HEK293 (cell line): ENCODE results near the gene CBFB.
A peak's percentile ranks its signal among the peaks of the same experiment; 100 is the strongest.

Experiments
- HIC1 ChIP-seq: fragments of 450-650 bp; formaldehyde crosslinking; IDR thresholded peaks from 2 replicates; pipeline ENCODE4 v1.5.1; 2016; ENCODE audit warnings: missing biosample characterization, missing genetic modification characterization
- HOXA7 ChIP-seq: sonication (generic); formaldehyde crosslinking; IDR thresholded peaks from 2 replicates; pipeline ENCODE4 v1.8.1; 2022; ENCODE audit warnings: missing genetic modification reagents, borderline replicate concordance
- KLF10 ChIP-seq: fragments of 450-650 bp; IDR thresholded peaks from 2 replicates; pipeline ENCODE4 v1.5.1; 2018; ENCODE audit warnings: missing biosample characterization, mild to moderate bottlenecking, missing genetic modification characterization
- KLF17 ChIP-seq: fragments of 450-650 bp; formaldehyde crosslinking; IDR thresholded peaks from 2 replicates; pipeline ENCODE4 v1.5.1; 2016; ENCODE audit warnings: missing biosample characterization, missing genetic modification characterization
- MEIS1 ChIP-seq: sonication (generic); formaldehyde crosslinking; IDR thresholded peaks from 2 replicates; pipeline ENCODE4 v1.8.1; 2022; ENCODE audit warnings: missing genetic modification reagents, mild to moderate bottlenecking, borderline replicate concordance
- OSR2 ChIP-seq: fragments of 450-650 bp; formaldehyde crosslinking; IDR thresholded peaks from 2 replicates; pipeline ENCODE4 v1.5.1; 2016; ENCODE audit warnings: missing biosample characterization, missing genetic modification characterization
- SP2 ChIP-seq: fragments of 450-650 bp; formaldehyde crosslinking; IDR thresholded peaks from 2 replicates; pipeline ENCODE4 v1.5.1; 2016; ENCODE audit warnings: missing biosample characterization, missing genetic modification characterization
- SP7 ChIP-seq: fragments of 450-650 bp; formaldehyde crosslinking; IDR thresholded peaks from 2 replicates; pipeline ENCODE4 v1.5.1; 2016; ENCODE audit warnings: missing biosample characterization, missing genetic modification characterization
- YY1 ChIP-seq: fragments of 450-650 bp; formaldehyde crosslinking; IDR thresholded peaks from 2 replicates; pipeline ENCODE4 v1.5.1; 2018; ENCODE audit warnings: missing biosample characterization, missing genetic modification characterization
- ZFHX2 ChIP-seq: fragments of 450-650 bp; formaldehyde crosslinking; conservative IDR thresholded peaks from 2 replicates; pipeline ENCODE4 v1.5.1; 2016; ENCODE audit warnings: missing biosample characterization, missing genetic modification characterization
- ZNF112 ChIP-seq: fragments of 450-650 bp; formaldehyde crosslinking; IDR thresholded peaks from 2 replicates; pipeline ENCODE4 v1.5.0; 2017; ENCODE audit warnings: missing biosample characterization, missing genetic modification characterization
- ZNF132 ChIP-seq: fragments of 450-650 bp; formaldehyde crosslinking; IDR thresholded peaks from 2 replicates; pipeline ENCODE4 v1.5.1; 2017; ENCODE audit warnings: missing biosample characterization, missing genetic modification characterization, borderline replicate concordance
- ZNF157 ChIP-seq: fragments of 450-650 bp; formaldehyde crosslinking; IDR thresholded peaks from 2 replicates; pipeline ENCODE4 v1.5.1; 2016; ENCODE audit warnings: missing biosample characterization, missing genetic modification characterization
- ZNF18 ChIP-seq: fragments of 450-650 bp; formaldehyde crosslinking; IDR thresholded peaks from 2 replicates; pipeline ENCODE4 v1.5.1; 2016; ENCODE audit warnings: missing biosample characterization, missing genetic modification characterization
- ZNF223 ChIP-seq: fragments of 450-650 bp; formaldehyde crosslinking; IDR thresholded peaks from 2 replicates; pipeline ENCODE4 v1.5.1; 2016; ENCODE audit warnings: missing biosample characterization, missing genetic modification characterization
- ZNF366 ChIP-seq: fragments of 450-650 bp; formaldehyde crosslinking; conservative IDR thresholded peaks from 2 replicates; pipeline ENCODE4 v1.5.1; 2016; ENCODE audit warnings: missing biosample characterization, missing genetic modification characterization
- ZNF76 ChIP-seq: fragments of 450-650 bp; formaldehyde crosslinking; IDR thresholded peaks from 2 replicates; pipeline ENCODE4; 2016; ENCODE audit warnings: low read depth, missing biosample characterization, missing genetic modification characterization, borderline replicate concordance
- ZNF776 ChIP-seq: fragments of 450-650 bp; formaldehyde crosslinking; IDR thresholded peaks from 2 replicates; pipeline ENCODE4 v1.5.0; 2017; ENCODE audit warnings: missing biosample characterization, missing genetic modification characterization, borderline replicate concordance
- ZSCAN18 ChIP-seq: fragments of 450-650 bp; formaldehyde crosslinking; IDR thresholded peaks from 2 replicates; pipeline ENCODE4 v1.5.1; 2016; ENCODE audit warnings: missing biosample characterization, missing genetic modification characterization
- TF ChIP-seq, protein P1 (sequence below): fragments of 450-650 bp; formaldehyde crosslinking; IDR thresholded peaks from 2 replicates; pipeline ENCODE4; 2016; ENCODE audit warnings: missing biosample characterization, missing genetic modification characterization
- TF ChIP-seq, protein P2 (sequence below): fragments of 450-650 bp; formaldehyde crosslinking; IDR thresholded peaks from 2 replicates; pipeline ENCODE4 v1.5.1; 2017; ENCODE audit warnings: missing biosample characterization, missing genetic modification characterization
- TF ChIP-seq, protein P3 (sequence below): fragments of 450-650 bp; formaldehyde crosslinking; optimal IDR thresholded peaks from 2 replicates; pipeline ENCODE3; 2016; ENCODE audit warnings: missing biosample characterization, mild to moderate bottlenecking, missing genetic modification characterization
- TF ChIP-seq, protein P4 (sequence below): fragments of 450-650 bp; formaldehyde crosslinking; IDR thresholded peaks from 2 replicates; pipeline ENCODE4 v1.5.1; 2016; ENCODE audit warnings: missing biosample characterization, missing genetic modification characterization

CBFB gene

GRCh38 chr16:67013823-67014633, 14.9 kb upstream of the CBFB start (continued):
- TF ChIP-seq, protein P1, sequence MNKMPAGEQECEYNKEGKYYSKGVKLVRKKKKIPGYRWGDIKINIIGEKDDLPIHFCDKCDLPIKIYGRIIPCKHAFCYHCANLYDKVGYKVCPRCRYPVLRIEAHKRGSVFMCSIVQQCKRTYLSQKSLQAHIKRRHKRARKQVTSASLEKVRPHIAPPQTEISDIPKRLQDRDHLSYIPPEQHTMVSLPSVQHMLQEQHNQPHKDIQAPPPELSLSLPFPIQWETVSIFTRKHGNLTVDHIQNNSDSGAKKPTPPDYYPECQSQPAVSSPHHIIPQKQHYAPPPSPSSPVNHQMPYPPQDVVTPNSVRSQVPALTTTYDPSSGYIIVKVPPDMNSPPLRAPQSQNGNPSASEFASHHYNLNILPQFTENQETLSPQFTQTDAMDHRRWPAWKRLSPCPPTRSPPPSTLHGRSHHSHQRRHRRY (tag by site-specific recombination) = no peak
- TF ChIP-seq SP2 (peak; percentile 58), YY1 (tag by site-specific recombination) (no peak), ZNF223 (tag by site-specific recombination) (no peak), ZNF18 (tag by site-specific recombination) (no peak), HIC1 (tag by site-specific recombination) (0 out of 2 replicates have a peak, but pooled peaks have one; percentile 12), KLF17 (tag by site-specific recombination) (no peak), ZNF776 (no peak), ZNF132 (tag by site-specific recombination) (no peak), OSR2 (peak; percentile 14; the same call in 1 of the 2 replicates), KLF10 (tag by site-specific recombination) (peak; percentile 68; the same call in 1 of the 2 replicates), ZNF157 (tag by site-specific recombination) (no peak), MEIS1 (CRISPR knock-in tag) (no peak), ZFHX2 (tag by site-specific recombination) (peak; percentile 97), ZNF76 (tag by site-specific recombination) (no peak), SP7 (peak; percentile 72; the same call in 1 of the 2 replicates), ZNF366 (tag by site-specific recombination) (no peak), ZNF112 (tag by site-specific recombination) (no peak), ZSCAN18 (no peak), HOXA7 (CRISPR knock-in tag) (no peak)
- TF ChIP-seq, protein P2, sequence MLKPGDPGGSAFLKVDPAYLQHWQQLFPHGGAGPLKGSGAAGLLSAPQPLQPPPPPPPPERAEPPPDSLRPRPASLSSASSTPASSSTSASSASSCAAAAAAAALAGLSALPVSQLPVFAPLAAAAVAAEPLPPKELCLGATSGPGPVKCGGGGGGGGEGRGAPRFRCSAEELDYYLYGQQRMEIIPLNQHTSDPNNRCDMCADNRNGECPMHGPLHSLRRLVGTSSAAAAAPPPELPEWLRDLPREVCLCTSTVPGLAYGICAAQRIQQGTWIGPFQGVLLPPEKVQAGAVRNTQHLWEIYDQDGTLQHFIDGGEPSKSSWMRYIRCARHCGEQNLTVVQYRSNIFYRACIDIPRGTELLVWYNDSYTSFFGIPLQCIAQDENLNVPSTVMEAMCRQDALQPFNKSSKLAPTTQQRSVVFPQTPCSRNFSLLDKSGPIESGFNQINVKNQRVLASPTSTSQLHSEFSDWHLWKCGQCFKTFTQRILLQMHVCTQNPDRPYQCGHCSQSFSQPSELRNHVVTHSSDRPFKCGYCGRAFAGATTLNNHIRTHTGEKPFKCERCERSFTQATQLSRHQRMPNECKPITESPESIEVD (tag by site-specific recombination) = no peak
- TF ChIP-seq, protein P3, sequence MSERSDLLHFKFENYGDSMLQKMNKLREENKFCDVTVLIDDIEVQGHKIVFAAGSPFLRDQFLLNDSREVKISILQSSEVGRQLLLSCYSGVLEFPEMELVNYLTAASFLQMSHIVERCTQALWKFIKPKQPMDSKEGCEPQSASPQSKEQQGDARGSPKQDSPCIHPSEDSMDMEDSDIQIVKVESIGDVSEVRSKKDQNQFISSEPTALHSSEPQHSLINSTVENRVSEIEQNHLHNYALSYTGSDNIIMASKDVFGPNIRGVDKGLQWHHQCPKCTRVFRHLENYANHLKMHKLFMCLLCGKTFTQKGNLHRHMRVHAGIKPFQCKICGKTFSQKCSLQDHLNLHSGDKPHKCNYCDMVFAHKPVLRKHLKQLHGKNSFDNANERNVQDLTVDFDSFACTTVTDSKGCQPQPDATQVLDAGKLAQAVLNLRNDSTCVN = peak; percentile 79
- TF ChIP-seq, protein P4, sequence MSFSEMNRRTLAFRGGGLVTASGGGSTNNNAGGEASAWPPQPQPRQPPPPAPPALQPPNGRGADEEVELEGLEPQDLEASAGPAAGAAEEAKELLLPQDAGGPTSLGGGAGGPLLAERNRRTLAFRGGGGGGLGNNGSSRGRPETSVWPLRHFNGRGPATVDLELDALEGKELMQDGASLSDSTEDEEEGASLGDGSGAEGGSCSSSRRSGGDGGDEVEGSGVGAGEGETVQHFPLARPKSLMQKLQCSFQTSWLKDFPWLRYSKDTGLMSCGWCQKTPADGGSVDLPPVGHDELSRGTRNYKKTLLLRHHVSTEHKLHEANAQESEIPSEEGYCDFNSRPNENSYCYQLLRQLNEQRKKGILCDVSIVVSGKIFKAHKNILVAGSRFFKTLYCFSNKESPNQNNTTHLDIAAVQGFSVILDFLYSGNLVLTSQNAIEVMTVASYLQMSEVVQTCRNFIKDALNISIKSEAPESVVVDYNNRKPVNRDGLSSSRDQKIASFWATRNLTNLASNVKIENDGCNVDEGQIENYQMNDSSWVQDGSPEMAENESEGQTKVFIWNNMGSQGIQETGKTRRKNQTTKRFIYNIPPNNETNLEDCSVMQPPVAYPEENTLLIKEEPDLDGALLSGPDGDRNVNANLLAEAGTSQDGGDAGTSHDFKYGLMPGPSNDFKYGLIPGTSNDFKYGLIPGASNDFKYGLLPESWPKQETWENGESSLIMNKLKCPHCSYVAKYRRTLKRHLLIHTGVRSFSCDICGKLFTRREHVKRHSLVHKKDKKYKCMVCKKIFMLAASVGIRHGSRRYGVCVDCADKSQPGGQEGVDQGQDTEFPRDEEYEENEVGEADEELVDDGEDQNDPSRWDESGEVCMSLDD (tag by site-specific recombination) = no peak
